OCI-LY1 (cell line): ENCODE data around the gene ZNF609.

Experiments used
- H2AFZ ChIP-seq: fragments of 200-600 bp; sonication (generic), shearing (Covaris generic); 2 replicates; pipeline ENCODE4 v1.6.0; 2014; ENCODE audit warnings: antibody characterized with exemption, mild to moderate bottlenecking, low read length
- H3F3A ChIP-seq: fragments of 200-600 bp; sonication (generic), shearing (Covaris generic); 2 replicates; pipeline ENCODE4 v1.6.0; 2014; ENCODE audit warnings: mild to moderate bottlenecking, antibody characterized with exemption, low read length, moderate library complexity; ENCODE audit not compliant: insufficient read depth
- H3K27ac ChIP-seq: fragments of 200-600 bp; sonication (generic); 2 replicates; pipeline ENCODE4 v1.5.1; 2014; ENCODE audit warnings: low read length, mixed run types, mild to moderate bottlenecking, low read depth; ENCODE audit not compliant: poor library complexity, severe bottlenecking
- H3K27me3 ChIP-seq: fragments of 200-600 bp; sonication (generic); 2 replicates; pipeline ENCODE4 v1.6.0; 2014; ENCODE audit warnings: antibody characterized with exemption, mild to moderate bottlenecking, low read length, moderate library complexity; ENCODE audit not compliant: insufficient read depth
- H3K36me3 ChIP-seq: fragments of 200-600 bp; sonication (generic); 2 replicates; pipeline ENCODE4 v1.6.1; 2014; ENCODE audit warnings: mild to moderate bottlenecking, antibody characterized with exemption, low read length, moderate library complexity, mixed read lengths; ENCODE audit not compliant: insufficient read depth
- H3K4me1 ChIP-seq: fragments of 200-600 bp; sonication (generic); 2 replicates; pipeline ENCODE4 v1.5.1; 2014; ENCODE audit warnings: mild to moderate bottlenecking, low read length, moderate library complexity; ENCODE audit not compliant: insufficient read depth, severe bottlenecking
- H3K4me2 ChIP-seq: fragments of 200-600 bp; sonication (generic), shearing (Covaris generic); 2 replicates; pipeline ENCODE4 v1.6.1; 2014; ENCODE audit warnings: low read length
- H3K4me3 ChIP-seq: fragments of 200-600 bp; sonication (generic); 2 replicates; pipeline ENCODE4 v1.5.1; 2014; ENCODE audit warnings: low read length, low read depth, mild to moderate bottlenecking, mixed read lengths; ENCODE audit not compliant: poor library complexity, severe bottlenecking
- H3K79me2 ChIP-seq: fragments of 200-600 bp; shearing (Covaris generic); 2 replicates; pipeline ENCODE4 v1.6.1; 2016; ENCODE audit warnings: mixed run types, low read length, mixed read lengths; ENCODE audit not compliant: insufficient read depth
- H3K9ac ChIP-seq: fragments of 200-600 bp; sonication (generic), shearing (Covaris generic); 2 replicates; pipeline ENCODE4 v1.6.1; 2014; ENCODE audit warnings: mild to moderate bottlenecking, low read length, mixed read lengths
- H3K9me2 ChIP-seq: fragments of 200-600 bp; sonication (generic), shearing (Covaris generic); 2 replicates; pipeline ENCODE4 v1.6.1; 2014; ENCODE audit warnings: low read depth, mild to moderate bottlenecking, low read length, mixed read lengths
- H3K9me3 ChIP-seq: fragments of 200-600 bp; shearing (Covaris generic); 2 replicates; pipeline ENCODE4 v1.6.1; 2014; ENCODE audit warnings: low read length, mixed read lengths
- H4K20me1 ChIP-seq: fragments of 200-600 bp; sonication (generic), shearing (Covaris generic); 2 replicates; pipeline ENCODE4 v1.6.0; 2016; ENCODE audit warnings: mild to moderate bottlenecking, low read length; ENCODE audit not compliant: insufficient read depth
- EZH2 ChIP-seq: fragments of 200-600 bp; sonication (generic), shearing (Covaris generic); IDR thresholded peaks from 2 replicates; pipeline ENCODE4 v1.8.0; 2017; ENCODE audit warnings: borderline replicate concordance, mixed run types, mild to moderate bottlenecking, antibody characterized with exemption, low read length, moderate library complexity, mixed read lengths
- TF ChIP-seq, protein P1 (sequence below): fragments of 200-600 bp; sonication (generic), shearing (Covaris generic); IDR thresholded peaks from 2 replicates; pipeline ENCODE4 v1.5.1; 2017; ENCODE audit warnings: mild to moderate bottlenecking, antibody characterized with exemption, low read length, moderate library complexity, mixed read lengths

Gene ZNF609

GRCh38 chr15:64571857-64572291 lies 111.5 kb downstream of the ZNF609 start:
- Histone ChIP-seq H3K4me2 (peak overlapping the region; percentile 10; the same call in 1 of the 2 replicates), H2AFZ (no peak overlapping the region), H3K9me2 (no peaks in the 10 kb centered on the region), H3K27ac (peak overlapping the region; percentile 76), H3K4me3 (no peak overlapping the region), H3K36me3 (no peaks in the 10 kb centered on the region), H3K9me3 (no peaks in the 10 kb centered on the region), H3F3A (0 out of 2 replicates have a peak, but pooled peaks cover 5% of the 10 kb centered on the region), H3K4me1 (peaks cover 33% of the 10 kb centered on the region), H3K27me3 (no peaks in the 10 kb centered on the region), H4K20me1 (no peaks in the 10 kb centered on the region), H3K79me2 (peaks cover 34% of the 10 kb centered on the region), H3K9ac (no peak overlapping the region)
- TF ChIP-seq, protein P1, sequence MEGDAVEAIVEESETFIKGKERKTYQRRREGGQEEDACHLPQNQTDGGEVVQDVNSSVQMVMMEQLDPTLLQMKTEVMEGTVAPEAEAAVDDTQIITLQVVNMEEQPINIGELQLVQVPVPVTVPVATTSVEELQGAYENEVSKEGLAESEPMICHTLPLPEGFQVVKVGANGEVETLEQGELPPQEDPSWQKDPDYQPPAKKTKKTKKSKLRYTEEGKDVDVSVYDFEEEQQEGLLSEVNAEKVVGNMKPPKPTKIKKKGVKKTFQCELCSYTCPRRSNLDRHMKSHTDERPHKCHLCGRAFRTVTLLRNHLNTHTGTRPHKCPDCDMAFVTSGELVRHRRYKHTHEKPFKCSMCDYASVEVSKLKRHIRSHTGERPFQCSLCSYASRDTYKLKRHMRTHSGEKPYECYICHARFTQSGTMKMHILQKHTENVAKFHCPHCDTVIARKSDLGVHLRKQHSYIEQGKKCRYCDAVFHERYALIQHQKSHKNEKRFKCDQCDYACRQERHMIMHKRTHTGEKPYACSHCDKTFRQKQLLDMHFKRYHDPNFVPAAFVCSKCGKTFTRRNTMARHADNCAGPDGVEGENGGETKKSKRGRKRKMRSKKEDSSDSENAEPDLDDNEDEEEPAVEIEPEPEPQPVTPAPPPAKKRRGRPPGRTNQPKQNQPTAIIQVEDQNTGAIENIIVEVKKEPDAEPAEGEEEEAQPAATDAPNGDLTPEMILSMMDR: no peak
- TF ChIP-seq EZH2: no peak

GRCh38 chr15:64572856-64573255 lies 112.5 kb downstream of the ZNF609 start:
- H4K20me1 ChIP-seq: no peaks in the 10 kb centered on the region
- no peaks in the 10 kb centered on the region for H3K9me3 ChIP-seq
- H3K9me2 ChIP-seq: no peaks in the 10 kb centered on the region
- no peaks in the 10 kb centered on the region for H3K27me3 ChIP-seq
- peaks cover 34% of the 10 kb centered on the region for H3K79me2 ChIP-seq
- no peak overlapping the region for H3K4me2 ChIP-seq
- H3K9ac ChIP-seq: no peak overlapping the region
- H3K36me3 ChIP-seq: no peaks in the 10 kb centered on the region
- peaks cover 32% of the 10 kb centered on the region for H3K4me1 ChIP-seq
- no peak overlapping the region for H3K27ac ChIP-seq
- H3K4me3 ChIP-seq: no peak overlapping the region
- TF ChIP-seq, protein P1: no peak
- TF ChIP-seq EZH2: no peak
- H2AFZ ChIP-seq: no peak overlapping the region
- 0 out of 2 replicates have a peak, but pooled peaks cover 5% of the 10 kb centered on the region for H3F3A ChIP-seq

GRCh38 chr15:64574301-64575017 lies 114.1 kb downstream of the ZNF609 start:
- Histone ChIP-seq H3K4me2 (no peak overlapping the region), H3K36me3 (no peaks in the 10 kb centered on the region), H2AFZ (no peak overlapping the region), H3K9ac (no peak overlapping the region), H3K4me1 (peaks cover 26% of the 10 kb centered on the region), H3K27me3 (no peaks in the 10 kb centered on the region), H4K20me1 (no peaks in the 10 kb centered on the region), H3K79me2 (peaks cover 30% of the 10 kb centered on the region), H3K9me2 (no peaks in the 10 kb centered on the region), H3K27ac (peak overlapping the region; percentile 29), H3K4me3 (no peak overlapping the region), H3K9me3 (no peaks in the 10 kb centered on the region), H3F3A (no peaks in the 10 kb centered on the region)
- TF ChIP-seq, protein P1: no peak
- no peak for TF ChIP-seq EZH2
